Measurements from ENCODE around the gene CDH4.

The CDH4 gene

DNA sequence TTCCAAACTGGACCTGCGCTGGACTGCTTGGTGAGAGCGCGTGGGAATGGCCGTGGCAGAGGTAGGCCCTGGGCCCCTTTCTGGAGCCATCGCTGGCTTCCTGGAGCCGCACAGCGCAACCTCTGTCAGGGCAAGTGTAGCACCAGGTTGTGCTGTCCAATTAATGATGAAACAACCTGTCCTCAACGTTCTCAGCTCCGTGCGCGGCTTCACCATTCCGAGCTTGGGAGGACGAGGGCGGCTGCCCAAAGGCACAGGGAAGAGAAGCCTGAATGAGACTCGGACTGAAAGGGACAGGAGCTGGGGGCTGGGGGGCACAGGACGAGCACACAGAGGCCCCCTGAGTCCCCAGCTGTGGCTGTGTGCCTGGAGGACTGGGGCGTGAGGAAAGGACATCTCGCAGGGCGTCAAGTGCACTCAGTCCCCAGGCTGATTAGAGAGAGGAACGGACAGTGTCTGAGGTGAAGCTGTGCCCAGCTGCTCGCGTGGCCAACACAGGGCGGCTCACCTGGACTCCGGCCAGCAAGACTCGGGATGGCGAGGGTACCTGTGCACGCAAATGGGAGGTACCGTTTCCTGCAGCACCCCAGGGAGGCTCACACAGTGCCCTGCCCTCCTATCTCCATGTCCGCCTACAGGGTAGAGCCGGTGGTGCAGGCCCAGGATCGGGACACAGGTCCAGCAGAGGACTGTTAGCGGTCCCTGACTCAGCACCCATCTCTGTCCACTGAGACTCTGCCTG, 410.3 kb downstream of the CDH4 start:
- no peak for ATAC-seq

- no peak for ATAC-seq
These were observed 410.9 kb downstream of the CDH4 start for GRCh38 chr20:61662968-61663331.

- ATAC-seq, result no peak
These were observed 411.7 kb downstream of the CDH4 start for GRCh38 chr20:61663521-61664425.

DNA sequence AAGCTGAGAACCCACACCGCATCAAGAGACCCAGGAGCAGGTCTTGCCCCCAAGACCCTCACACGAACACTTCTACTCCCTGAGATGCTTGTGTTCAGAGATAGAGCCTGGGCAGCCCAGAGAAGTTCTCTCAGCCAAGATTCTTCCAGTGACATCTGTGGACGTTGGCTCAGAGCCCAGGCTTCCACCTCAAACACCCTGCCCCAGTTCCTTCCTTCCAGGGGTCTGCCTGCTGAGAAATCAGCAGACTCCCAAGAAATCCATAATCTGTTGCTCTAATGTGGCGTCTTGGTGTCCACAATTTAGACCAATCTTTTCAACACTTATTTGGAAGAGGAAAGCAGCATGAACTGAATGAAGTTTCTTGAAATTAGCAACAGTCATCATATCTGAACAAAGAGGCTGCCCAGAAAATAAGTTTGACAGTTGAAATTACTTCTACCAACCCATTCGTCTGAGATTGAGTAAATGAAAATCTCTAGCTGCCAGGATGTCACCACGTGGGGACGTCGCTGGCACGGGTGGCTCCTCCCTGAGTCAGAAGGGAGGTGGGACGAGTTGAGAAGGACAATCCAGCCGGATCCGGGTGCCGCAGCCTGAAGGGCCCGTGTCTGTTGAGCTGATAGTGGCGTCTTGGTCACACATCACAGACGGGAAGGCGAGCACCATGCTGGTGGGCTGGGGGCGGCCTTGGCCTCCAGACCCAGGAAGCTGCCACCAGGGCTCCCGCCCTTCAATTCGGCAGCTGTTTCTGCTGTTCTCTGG, 412.7 kb downstream of the CDH4 start:
- no peak for ATAC-seq

DNA sequence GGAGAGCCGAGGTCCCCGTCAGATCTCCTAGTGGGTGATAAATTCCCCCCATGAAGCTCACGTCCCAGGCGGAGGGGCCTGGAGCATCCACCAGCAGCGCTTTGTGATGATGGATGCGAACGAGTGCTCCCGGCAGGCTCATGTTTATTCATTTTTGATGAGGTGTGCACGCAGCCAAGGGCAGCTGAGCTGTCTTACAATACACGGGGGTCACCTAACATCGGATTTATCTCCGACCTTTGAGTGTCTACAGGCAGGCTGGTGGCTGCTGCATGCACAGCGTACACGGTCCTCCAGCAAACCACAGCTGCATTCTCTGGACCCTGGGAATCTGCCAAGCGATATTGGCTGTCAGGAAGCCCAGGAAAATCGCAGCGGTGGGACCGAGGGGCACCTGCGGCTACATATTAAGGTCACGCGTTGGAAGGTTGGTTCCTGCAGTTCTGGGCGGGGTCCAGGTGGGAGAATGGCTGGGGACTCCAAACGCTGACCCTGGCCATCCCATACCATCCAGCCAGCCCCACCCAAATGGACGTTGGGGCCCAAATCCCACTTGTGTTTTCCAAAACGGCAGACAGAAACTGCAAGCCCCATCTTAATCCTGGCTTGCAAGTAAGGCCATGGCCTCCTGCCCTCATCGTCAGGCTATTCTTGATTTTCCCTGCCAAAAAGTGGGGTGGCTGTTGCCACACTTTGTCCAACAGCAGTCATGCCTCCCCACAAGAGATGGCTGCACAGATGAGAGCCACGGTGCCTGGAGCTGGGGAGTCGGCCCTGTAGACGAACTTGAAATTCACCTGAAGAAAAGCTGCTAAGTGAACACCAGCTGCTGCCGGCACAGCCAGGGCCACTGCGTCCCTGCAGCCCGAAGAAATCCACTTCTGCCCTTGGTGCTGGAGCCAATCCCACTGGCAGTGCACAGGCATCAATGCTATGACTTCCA, 413.7 kb downstream of the CDH4 start:
- ATAC-seq, result no peak

- ATAC-seq, result no peak
These were observed 414.4 kb downstream of the CDH4 start for GRCh38 chr20:61666471-61666832.

- ATAC-seq, result no peak
These were observed 415.2 kb downstream of the CDH4 start for GRCh38 chr20:61667056-61667792.

DNA sequence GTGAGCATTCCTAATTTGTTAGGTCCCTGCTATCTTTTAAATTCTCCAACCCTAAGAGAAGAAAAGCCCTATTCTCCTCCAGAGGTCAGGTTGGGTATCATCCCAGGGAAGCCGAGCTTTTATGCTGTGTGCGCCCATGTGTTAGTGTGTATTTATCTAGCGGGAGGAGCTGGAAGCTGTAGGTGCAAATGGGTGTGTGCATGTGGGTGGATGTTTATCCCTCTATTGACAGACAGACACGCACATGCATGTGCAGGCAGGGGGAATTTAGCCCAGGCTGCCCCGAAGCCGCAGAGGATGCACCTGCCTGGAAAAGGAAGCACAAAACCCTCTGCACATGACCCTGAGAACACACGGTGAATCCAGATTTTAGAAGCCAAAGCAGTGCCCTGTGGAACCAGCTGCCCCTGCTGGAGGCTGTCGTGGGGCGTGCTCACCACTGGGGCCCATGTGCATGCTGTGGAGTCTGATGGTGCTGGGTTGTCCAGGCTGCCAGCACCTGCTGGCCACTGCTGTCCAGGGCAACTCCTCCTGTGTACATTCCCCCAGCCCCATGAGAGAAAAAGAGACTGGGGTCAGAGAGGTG, 416.1 kb downstream of the CDH4 start:
- ATAC-seq, result no peak

GRCh38 chr20:61668771-61669503, 416.9 kb downstream of the CDH4 start:
- no peak for ATAC-seq

DNA sequence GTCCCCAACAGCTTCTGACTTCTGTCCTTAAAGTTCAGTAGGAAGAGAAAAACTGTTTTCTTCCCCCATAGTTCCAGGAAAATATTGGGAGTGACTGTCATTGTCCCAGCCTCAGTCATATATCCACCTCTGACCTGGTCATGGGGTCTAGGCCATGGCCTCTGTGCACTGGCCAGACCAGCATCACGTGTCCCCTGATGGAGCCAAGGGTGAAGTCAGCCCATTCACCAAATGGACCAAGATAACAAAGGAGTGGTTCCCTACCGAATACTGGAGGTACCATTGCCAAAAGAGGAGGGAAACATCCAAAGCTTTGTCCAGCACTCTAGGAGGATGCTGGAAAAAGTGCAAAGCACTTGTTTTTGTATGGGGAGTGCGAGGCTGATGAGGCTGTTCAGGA, 418.2 kb downstream of the CDH4 start:
- no peak for ATAC-seq

GRCh38 chr20:61671559-61671958, 419.5 kb downstream of the CDH4 start:
- no peak for ATAC-seq

- ATAC-seq, result no peak
These were observed 421.2 kb downstream of the CDH4 start for GRCh38 chr20:61673152-61673847.

DNA sequence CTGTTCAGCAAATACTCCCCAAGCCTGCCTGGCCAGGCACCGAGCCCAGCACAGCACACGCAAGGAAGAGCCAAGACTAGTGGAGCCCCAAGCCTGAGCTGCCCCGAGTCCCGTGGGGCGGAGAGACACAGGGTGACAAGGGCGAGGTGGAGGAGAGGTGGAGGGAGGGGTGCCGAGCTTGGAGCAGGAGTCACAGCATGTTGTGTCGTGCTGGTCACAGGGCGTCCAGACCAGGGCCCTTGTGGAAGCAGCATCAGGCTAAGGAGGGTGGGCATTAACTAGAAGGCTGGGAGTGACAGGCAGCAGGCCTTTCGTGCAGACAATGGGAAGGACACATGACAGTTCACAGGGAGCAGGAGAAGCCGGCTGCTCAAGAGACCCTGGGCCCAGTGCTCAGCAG, 422.1 kb downstream of the CDH4 start:
- no peak for ATAC-seq

DNA sequence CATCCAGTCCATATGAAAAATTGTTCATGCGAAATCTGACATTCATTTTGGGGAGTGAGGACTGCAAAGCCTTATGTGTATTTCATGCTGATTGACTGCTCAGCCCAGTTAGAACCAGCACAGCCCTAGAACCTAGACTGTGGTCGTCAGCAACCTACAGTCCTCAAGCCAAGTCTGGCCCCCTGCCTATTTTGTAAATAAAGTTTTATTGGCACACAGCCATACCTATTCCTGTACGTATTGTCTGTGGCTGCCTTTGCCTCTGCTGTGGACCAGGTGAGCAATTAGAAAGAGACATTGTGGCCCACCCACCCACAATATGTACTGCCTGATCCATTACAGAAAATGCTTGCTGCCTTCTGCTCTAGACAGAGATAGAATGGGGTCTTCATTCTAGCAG, 422.6 kb downstream of the CDH4 start:
- ATAC-seq, result no peak

DNA sequence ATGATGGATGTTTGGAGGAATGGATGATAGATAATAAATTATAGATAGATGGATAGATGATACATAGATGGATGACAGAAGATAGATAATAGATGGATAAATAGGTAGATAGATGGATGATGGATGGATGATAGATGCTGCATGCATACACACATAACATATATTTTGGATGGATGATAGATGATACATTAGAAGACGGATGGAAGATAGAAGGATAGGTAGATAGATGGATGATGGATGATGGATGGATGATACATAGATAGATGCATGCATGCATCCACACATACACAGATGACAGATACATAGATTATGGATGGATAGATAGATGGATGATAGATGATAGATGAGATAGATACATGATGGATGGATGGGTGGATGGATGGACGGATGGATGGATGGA, 425.9 kb downstream of the CDH4 start:
- no peak for ATAC-seq

DNA sequence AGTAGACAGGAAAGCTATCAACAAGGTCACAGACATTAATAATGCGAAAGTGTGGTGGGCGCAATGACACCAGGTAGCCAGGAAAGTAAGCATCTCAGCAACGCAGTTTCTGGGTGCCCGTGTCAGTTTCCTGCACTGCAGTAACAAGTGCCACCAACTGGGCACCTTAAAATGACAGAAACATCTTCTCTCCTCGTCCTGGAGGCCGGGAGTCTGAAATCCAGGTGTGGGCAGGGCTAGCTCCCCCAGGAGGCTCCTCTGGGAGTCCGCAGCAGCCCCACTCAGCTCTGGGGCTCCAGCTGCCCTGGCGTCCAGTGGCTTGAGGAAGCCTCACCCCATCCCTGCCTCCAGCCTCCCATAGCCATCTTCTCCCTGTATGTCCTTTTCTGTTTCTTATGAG, 426.4 kb downstream of the CDH4 start:
- no peak for ATAC-seq

DNA sequence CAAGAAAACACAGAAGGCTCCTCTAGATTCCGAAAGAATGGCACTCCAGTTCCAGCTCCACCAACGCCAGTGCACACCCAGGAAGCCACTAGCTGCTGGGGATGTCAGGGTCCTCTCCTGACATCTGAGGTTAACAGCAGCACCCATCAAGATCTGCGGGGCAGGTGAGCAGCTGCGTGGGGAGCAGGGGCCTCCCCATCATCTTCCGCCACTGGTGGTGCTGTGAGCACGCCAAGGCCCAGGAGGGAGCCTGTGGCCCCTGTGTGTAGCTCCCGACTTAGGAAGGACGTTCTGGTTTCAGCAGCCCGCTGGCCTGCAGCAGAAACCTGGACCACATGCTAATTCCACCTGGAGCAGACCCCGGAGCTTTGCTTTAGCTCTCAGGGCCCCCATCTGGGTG, 427.4 kb downstream of the CDH4 start:
- ATAC-seq, result no peak

DNA sequence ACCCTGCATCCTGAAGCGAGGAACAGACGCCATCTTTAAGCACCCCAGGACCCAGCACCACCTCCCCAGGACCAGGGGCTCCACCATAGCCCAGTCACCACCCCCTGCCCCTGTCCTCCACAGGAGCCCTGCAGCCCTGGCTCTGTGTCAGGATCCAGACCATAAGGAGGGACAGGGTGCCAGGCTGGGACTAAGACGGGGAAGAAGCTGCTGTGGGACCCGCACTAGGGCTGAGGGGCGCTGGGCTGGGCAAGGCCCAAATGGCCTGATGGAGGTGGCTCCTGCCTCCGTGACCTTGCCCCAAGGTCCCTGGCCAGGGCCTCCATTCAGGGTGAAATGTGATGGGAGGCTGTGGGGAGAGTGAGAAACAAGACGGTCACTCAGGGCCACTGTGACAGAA, 428.0 kb downstream of the CDH4 start:
- ATAC-seq, result no peak

- ATAC-seq, result no peak
These were observed 430.3 kb downstream of the CDH4 start for GRCh38 chr20:61682114-61682995.
